CD4-positive, alpha-beta T cell (primary cell): Measurements from ENCODE around the gene RNF138. TPM values are rescaled to one million over a fixed set of nuclear protein-coding genes. Genes with fewer than 3 reads are reported as not detected.

Experiments
- ATAC-seq: fragments of 200-7000 bp; cut with Tn5 transposase; one replicate; pipeline ENCODE4 v1.10.0; 2022; ENCODE audit warnings: mild to moderate bottlenecking; ENCODE audit not compliant: poor library complexity
- CTCF ChIA-PET: fragments of 350-600 bp; sonication (Branson Sonifier 250); formaldehyde crosslinking; loops from one replicate; lab custom pipeline; 2021; ENCODE audit warnings: antibody characterized with exemption, inconsistent platforms; lab: Charles Lee
- POLR2A ChIA-PET: fragments of 350-600 bp; sonication (Branson Sonifier 250); formaldehyde crosslinking; loops from one replicate; lab custom pipeline; 2021; ENCODE audit warnings: antibody characterized with exemption, inconsistent platforms; lab: Charles Lee
- DNase-seq, 14 experiments: peaks; one replicate each; pipeline ENCODE4 v3.0.0-alpha.2; 2013 to 2020; ENCODE audit warnings: mixed read lengths in 2 of 14
- H3K27ac ChIP-seq, 2 donors: one replicate each; pipeline versions ENCODE4 v1.5.1 to v1.7.0; 2013; ENCODE audit warnings: low read length in 2 of 2, low read depth in 1 of 2, mild to moderate bottlenecking in 1 of 2
- H3K27me3 ChIP-seq, 2 experiments: 1 replicate in 1 of 2; 2 replicates in 1 of 2; pipeline versions ENCODE4 v1.6.1 to v1.7.0; 2013; ENCODE audit warnings: low read length in 2 of 2, control low read depth in 1 of 2, mild to moderate bottlenecking in 1 of 2, moderate library complexity in 1 of 2; ENCODE audit not compliant: insufficient read depth in 2 of 2, control insufficient read depth in 1 of 2
- H3K36me3 ChIP-seq: one replicate; pipeline ENCODE4 v1.6.1; 2013; ENCODE audit warnings: low read length, control low read depth; ENCODE audit not compliant: insufficient read depth
- H3K4me1 ChIP-seq: one replicate; pipeline ENCODE4 v1.6.1; 2013; ENCODE audit warnings: low read length, control low read depth; ENCODE audit not compliant: insufficient read depth
- H3K4me3 ChIP-seq: one replicate; pipeline ENCODE4 v1.5.1; 2013; ENCODE audit warnings: mild to moderate bottlenecking, low read length, moderate library complexity
- H3K9me3 ChIP-seq, 2 experiments: 1 replicate in 1 of 2; 2 replicates in 1 of 2; pipeline versions ENCODE4 v1.6.1 to v1.7.0; 2013; ENCODE audit warnings: low read length in 2 of 2, mild to moderate bottlenecking in 2 of 2, control low read depth in 1 of 2, moderate library complexity in 1 of 2; ENCODE audit not compliant: control insufficient read depth in 1 of 2, insufficient read depth in 1 of 2
- H3K27ac Mint-ChIP-seq: one replicate; pipeline ENCODE4 v1.8.0; 2020; ENCODE audit warnings: mixed read lengths
- H3K27me3 Mint-ChIP-seq: one replicate; pipeline ENCODE4 v1.8.0; 2021; ENCODE audit warnings: mixed read lengths
- H3K36me3 Mint-ChIP-seq: one replicate; pipeline ENCODE4 v1.8.0; 2021; ENCODE audit warnings: low read depth, mixed read lengths
- H3K4me1 Mint-ChIP-seq: one replicate; pipeline ENCODE4 v1.8.0; 2021; ENCODE audit warnings: low read depth, mixed read lengths
- H3K4me3 Mint-ChIP-seq: one replicate; pipeline ENCODE4 v1.8.0; 2020; ENCODE audit warnings: mild to moderate bottlenecking, mixed read lengths
- H3K9me3 Mint-ChIP-seq: one replicate; pipeline ENCODE4 v1.8.0; 2020; ENCODE audit warnings: mixed read lengths
- CTCF ChIP-seq: fragments of 200-600 bp; IDR thresholded peaks from one replicate; pipeline ENCODE4 v1.8.0; 2022; ENCODE audit warnings: antibody characterized with exemption, mild to moderate bottlenecking
- intact Hi-C, 2 experiments: fragments of 100-400 bp; cut with DNase I in 1 of 2; cut with micrococcal nuclease in 1 of 2; formaldehyde crosslinking; loops; one replicate each; pipeline versions ENCODE4 v1.15.1 to v1.9.0; 2023 to 2025; cut with DNase I, micrococcal nuclease
- total RNA-seq, 174 experiments: library from RNA in 2 of 174; stranded (reverse) in 2 of 174; gene quantifications; one replicate each; pipeline ENCODE4 v1.2.3 and lab custom pipeline; 2021 to 2026

The RNF138 gene
- total RNA-seq, 2 experiments from 2014 or later, result 177 to 184 TPM

GRCh38 chr18:32152705-32153448, 61.2 kb downstream of the RNF138 start:
- intact Hi-C loops, result loop anchor here in 1 of 2 experiments (10.0 kb wide), 1 partner anchor 322 kb away; the partner anchor contains the start of gene GAREM1
- no peak overlapping the region for H3K27ac Mint-ChIP-seq
- H3K9me3 Mint-ChIP-seq, result no peaks in the 10 kb centered on the region
- H3K4me1 Mint-ChIP-seq, result peaks cover 1% of the 10 kb centered on the region
- Histone ChIP-seq H3K4me3 (no peak overlapping the region), H3K4me1 (no peaks in the 10 kb centered on the region), H3K9me3 (no peaks in the 10 kb centered on the region), H3K27me3 (peaks cover 0 to 3% of the 10 kb centered on the region in 2 experiments), H3K27ac (no peak overlapping the region), H3K36me3 (no peaks in the 10 kb centered on the region)
- no peaks in the 10 kb centered on the region for H3K36me3 Mint-ChIP-seq
- no peak for TF ChIP-seq CTCF
- ATAC-seq, result no peak
- H3K27me3 Mint-ChIP-seq, result peaks cover under 1% of the 10 kb centered on the region
- no peak for DNase-seq
- no peak overlapping the region for H3K4me3 Mint-ChIP-seq
- POLR2A ChIA-PET, result no interaction called here
- CTCF ChIA-PET, result interaction anchor here (1.0 kb wide), 1 partner anchor 399 kb away, joined by 3 read pairs; no protein-coding TSS in a partner anchor

GRCh38 chr18:32156855-32157254, 65.2 kb downstream of the RNF138 start:
- peaks cover 9% of the 10 kb centered on the region for H3K27me3 Mint-ChIP-seq

GRCh38 chr18:32157580-32157979, 65.9 kb downstream of the RNF138 start:
- Mint-ChIP-seq H3K27me3 (peaks cover 9% of the 10 kb centered on the region), H3K4me1 (peaks cover 5% of the 10 kb centered on the region), H3K9me3 (no peaks in the 10 kb centered on the region), H3K27ac (no peak overlapping the region), H3K36me3 (no peaks in the 10 kb centered on the region), H3K4me3 (no peak overlapping the region)
- no peaks in the 10 kb centered on the region for H3K36me3 ChIP-seq
- intact Hi-C loops, result loop anchor here in 1 of 2 experiments (10.0 kb wide), 1 partner anchor 317 kb away; the partner anchor contains the start of gene GAREM1
- no peak for DNase-seq
- H3K9me3 ChIP-seq, result no peaks in the 10 kb centered on the region
- H3K4me3 ChIP-seq, result no peak overlapping the region
- H3K27me3 ChIP-seq, result peaks cover 0 to 3% of the 10 kb centered on the region in 2 experiments
- TF ChIP-seq CTCF, result no peak
- POLR2A ChIA-PET, result interaction anchor here (0.8 kb wide), 1 partner anchor 72 kb away, joined by 3 read pairs; no protein-coding TSS in a partner anchor
- no peak overlapping the region for H3K27ac ChIP-seq
- H3K4me1 ChIP-seq, result peaks cover 7% of the 10 kb centered on the region
- no peak for ATAC-seq
- CTCF ChIA-PET, result interaction anchor here (0.6 to 3.0 kb wide), 7 partner anchors 384 to 522 kb away, joined by 3 to 47 read pairs (median 3); no protein-coding TSS in a partner anchor

More at GRCh38 chr18:32156855-32157254, 65.2 kb downstream of the RNF138 start:
- Histone ChIP-seq H3K36me3 (no peaks in the 10 kb centered on the region), H3K27me3 (peaks cover 0 to 3% of the 10 kb centered on the region in 2 experiments), H3K27ac (no peak overlapping the region), H3K4me3 (no peak overlapping the region), H3K4me1 (peaks cover 7% of the 10 kb centered on the region), H3K9me3 (no peaks in the 10 kb centered on the region)
- H3K9me3 Mint-ChIP-seq, result no peaks in the 10 kb centered on the region
- no peak for TF ChIP-seq CTCF
- no peak for DNase-seq
- H3K36me3 Mint-ChIP-seq, result no peaks in the 10 kb centered on the region
- POLR2A ChIA-PET, result no interaction called here
- H3K4me1 Mint-ChIP-seq, result peaks cover 5% of the 10 kb centered on the region
- no peak overlapping the region for H3K27ac Mint-ChIP-seq
- no peak for ATAC-seq
- no peak overlapping the region for H3K4me3 Mint-ChIP-seq
- intact Hi-C loops, result loop anchor here in 1 of 2 experiments (10.0 kb wide), 1 partner anchor 318 kb away; the partner anchor contains the start of gene GAREM1
- CTCF ChIA-PET, result interaction anchor here (3.0 kb wide), 1 partner anchor 396 kb away, joined by 47 read pairs; no protein-coding TSS in a partner anchor
